H54 (cell line): ENCODE results near the gene EIF3I.
"Not testable (repeated sequence)": the region's sequence is repeated elsewhere in the genome, so short reads cannot be mapped to it uniquely, and the experiment has no call there.

Source experiments
- DNase-seq: peaks from one replicate; pipeline ENCODE4 v3.0.0; 2011; ENCODE audit warnings: low spot score, mixed read lengths; ENCODE audit not compliant: insufficient read length
- FAIRE-seq: peaks from 3 replicates; lab custom pipeline; 2011; peaks lifted over from hg19 to GRCh38; lab: Jason Lieb, UNC
- POLR2A ChIP-seq: IDR thresholded peaks from 2 replicates; pipeline ENCODE4 v1.6.1; 2011; ENCODE audit warnings: low read depth, mild to moderate bottlenecking, low read length

Gene EIF3I

DNA sequence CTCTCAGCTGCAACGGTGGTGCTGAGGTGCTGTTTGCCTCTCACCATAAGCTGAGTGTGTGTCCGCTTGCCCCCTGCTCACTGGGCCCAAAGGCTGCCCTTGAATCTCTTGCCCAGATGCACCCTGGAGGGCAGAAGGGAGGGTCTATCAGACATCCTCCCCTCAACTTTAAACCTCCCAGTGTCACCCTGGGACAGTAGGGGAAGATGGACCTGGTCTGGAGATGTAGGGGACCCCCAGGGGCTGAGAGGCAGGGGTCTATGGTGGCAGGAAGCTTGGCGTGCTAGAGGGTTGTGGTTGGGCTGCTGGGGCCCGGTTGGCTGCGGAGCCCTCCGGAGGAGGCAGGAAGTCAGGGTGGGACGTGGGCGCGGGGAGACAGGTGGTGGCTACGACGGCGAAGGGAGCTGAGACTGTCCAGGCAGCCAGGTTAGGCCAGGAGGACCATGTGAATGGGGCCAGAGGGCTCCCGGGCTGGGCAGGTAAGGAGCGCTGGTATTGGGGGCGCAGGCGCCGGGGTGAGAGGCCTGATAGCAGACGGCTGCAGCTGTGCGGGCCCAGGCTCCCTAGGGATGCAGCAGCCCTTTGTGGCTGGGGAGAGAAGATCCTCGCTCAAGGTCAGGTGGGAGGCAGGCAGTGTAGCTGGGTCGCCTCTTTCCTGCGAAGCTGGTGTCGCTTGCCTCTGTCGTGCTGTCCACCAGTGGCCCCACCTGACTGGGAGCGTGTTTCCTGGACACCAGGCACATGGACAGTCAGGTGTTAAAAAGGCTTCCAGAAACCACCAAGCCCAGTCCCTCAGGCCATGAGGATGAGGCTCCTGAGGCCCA, 28.9 kb downstream of the EIF3I start, which contains the start of gene LCK:
Gene LCK, plus strand, starts transcription at position 373 of the 824 bp plus-strand sequence. CDS start 23,065 bp downstream, outside the sequence.
- DNase-seq: no peak
- FAIRE-seq: no peak
- no peak for TF ChIP-seq POLR2A

DNA sequence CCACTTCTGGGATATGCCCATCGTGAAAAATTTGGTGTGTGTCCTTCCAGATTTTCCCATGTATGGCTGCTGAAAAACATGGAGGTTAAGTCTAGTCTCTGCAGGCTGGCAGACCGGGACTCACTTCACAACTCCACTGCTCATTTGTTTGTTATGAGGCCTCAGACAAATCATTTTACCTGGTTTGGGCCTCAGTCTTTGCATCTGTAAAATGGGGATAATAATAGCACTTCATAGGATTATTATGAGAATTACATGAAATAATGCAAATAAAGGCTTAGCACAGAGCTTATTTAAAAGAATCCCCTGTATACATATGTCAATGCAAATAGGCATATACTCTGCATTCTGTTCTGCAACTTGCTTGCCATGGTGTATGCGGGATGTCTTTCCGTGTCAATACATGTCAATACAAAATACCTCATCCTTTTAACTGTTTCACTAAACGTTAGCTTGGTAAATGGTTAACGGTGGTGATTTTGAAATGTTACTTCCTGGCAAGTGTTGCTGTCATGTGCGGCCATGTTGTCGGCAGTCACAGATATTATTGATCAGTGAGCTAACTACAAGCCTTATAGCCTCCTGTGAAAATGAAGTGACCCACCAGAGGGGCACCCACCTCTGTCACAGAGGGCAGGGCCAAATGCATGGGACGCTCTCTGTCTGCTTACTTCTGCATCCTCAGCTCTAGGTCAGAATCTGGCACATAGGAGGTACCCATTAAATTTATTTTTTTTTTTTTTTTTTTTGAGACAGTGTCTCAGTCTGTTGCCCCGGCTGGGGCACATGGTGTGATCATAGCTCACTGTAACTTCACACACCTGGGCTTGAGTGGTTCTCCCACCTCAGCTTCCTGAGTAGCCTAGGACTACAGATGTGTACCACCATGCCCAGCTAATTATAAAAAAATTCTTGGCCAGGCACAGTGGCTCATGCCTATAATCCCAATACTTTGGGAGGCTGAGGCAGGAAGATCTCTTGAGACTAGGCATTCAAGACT, 33.2 kb downstream of the EIF3I start:
- no peak for FAIRE-seq
- no peak for TF ChIP-seq POLR2A

DNA sequence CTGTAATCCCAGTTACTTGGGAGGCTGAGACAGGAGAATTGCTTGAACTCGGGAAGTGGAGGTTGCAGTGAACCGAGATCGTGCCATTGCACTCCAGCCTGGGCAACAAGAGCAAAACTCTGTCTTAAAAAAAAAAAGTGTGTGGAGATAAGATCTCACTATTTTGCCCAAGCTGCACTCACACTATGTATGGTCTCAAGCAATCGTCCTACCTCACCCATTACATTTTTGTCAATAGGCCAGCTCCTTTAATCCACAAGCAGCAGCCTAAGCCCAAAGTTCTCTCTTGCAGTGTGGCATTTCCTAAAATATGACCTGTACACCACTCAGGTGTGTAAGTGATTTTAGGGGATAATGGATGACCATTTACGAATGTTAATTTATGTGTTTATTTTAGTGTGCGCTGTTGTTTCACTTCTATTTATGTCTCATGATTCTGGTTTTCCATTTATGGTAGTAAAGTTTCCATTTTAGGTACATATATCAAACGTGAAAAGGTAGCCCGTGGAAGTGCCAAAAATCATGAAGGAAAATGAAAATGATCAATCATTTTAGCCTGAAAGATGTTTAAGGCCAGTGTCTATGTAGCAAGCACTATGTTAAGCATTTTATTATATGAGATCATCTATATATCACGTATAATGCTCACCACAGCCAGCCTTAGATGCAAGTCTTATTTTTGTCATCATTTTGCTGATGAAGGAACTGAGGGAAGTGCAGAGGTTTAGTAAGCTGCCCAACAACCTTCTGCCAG, 34.4 kb downstream of the EIF3I start:
- FAIRE-seq (no peak), DNase-seq (no peak)
- TF ChIP-seq POLR2A: no peak

More for the DNA sequence above, 33.2 kb downstream of the EIF3I start:
- no peak for DNase-seq

DNA sequence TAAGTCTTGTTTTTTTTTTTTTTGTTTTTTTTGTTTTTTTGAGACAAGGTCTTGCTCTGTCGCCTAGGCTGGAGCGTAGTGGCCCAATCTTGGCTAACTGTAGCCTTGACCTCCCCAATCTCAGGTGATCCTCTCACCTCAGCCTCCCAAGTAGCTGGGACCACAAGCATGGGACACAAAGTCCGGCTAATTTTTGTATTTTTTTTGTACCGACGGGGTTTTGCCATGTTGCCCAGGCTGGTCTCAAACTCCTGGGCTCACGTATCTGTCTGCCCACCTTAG, 35.0 kb downstream of the EIF3I start:
- no peak for DNase-seq
- TF ChIP-seq POLR2A: no peak
- FAIRE-seq: no peak

DNA sequence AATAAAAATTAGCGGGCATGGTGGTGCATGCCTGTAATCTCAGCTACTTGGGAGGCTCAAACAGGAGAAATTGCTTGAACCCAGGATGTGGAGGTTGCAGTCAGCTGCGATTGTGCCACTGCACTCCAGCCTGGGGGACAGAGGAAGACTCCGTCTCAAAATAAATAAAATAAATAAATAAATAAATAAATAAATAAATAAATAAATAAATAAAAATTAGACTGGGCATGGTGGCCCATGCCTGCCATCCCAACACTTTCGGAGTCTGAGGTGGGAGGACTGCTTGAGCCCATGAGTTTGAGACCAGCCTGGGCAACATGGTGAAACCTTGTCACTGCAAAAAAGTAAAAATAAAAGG, 41.0 kb downstream of the EIF3I start:
- FAIRE-seq: not testable (repeated sequence)

DNA sequence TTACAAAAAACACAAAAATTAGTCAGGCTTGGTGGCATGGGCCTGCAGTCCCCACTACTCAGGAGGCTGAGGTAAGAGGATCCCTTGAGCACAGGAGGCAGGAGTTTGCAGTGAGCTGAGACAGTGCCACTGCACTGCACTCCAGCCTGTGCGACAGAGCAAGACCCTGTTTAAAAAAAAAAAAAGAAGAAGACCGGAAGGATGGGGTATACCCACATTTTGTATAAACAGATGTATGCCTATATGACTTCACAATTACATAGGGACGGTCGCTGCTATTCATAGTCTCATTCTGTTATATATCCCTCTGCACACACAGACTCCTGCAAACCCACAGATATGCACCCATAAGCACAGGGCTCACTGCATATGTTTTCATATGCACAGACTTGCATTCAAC, 41.5 kb downstream of the EIF3I start:
- no peak for TF ChIP-seq POLR2A
- DNase-seq (no peak), FAIRE-seq (no peak)

More for the DNA sequence above, 41.0 kb downstream of the EIF3I start:
- DNase-seq: not testable (repeated sequence)

DNA sequence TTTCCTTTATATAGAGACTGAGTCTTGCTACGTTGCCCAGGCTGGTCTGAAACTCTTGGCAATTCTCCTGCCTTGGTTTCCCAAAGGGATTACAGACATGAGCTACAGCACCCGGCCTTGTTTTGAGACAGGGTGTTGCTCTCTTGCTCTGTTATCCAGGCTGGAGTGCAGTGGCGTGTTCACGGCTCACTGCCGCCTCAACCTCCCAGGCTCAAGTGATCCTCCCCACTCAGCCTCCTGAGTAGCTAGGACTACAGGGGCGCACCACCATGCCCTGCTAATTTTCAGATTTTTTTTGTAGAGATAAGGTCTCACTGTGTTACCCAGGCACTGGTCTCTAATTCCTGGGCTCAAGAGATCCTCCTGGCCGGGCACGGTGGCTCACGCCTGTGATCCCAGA, 43.6 kb downstream of the EIF3I start:
- DNase-seq (no peak), FAIRE-seq (no peak)
- TF ChIP-seq POLR2A: no peak

DNA sequence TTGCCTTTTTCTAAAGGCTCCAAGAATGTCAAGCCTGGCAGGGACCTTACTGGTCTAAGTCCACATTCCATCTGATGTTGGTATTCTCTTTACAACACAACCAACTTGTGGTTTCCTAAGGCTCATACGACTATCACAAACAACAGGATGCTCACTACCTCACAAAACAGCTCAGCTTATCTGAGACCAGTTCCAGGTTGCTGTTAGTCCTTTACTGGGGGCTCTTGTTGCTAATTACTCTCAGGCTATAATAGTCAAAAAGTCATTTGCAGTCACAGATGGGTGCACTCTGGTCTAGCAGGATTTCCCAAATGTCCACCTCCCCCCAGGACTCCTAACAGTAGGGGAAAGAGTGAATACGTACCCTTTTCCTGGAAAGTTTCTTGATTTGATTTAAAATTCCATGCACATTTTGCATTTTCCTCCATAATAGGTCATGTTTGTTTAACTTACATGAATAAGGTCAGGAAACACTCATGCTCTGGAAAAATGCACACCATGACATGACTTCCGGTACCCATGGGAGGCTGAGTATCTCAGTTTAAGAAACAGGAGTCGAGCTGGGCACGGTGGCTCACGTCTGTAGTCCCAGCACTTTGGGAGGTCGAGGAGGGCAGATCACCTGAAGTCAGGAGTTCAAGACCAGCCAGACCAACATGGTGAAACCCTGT, 44.8 kb downstream of the EIF3I start:
- no peak for FAIRE-seq
- no peak for TF ChIP-seq POLR2A
- no peak for DNase-seq

DNA sequence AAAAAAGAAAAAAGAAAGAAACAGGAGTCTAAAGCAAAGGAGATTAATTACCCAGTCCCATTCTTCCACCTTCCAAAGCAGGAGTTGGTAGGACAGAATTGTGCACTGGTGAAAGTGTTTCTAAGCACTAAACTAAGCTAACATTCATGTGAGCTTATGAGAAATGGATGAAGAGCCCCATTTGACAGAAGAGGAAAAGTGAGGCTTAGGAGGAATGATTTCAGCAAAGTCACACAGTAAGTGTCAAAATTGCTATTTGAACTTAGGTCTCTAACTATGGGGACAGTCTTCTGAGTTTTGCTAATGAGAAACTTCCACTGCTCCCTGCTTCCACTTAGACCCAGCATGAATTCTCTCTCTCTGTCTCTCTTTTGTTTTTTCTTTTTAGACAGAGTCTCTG, 47.5 kb downstream of the EIF3I start:
- no peak for FAIRE-seq
- DNase-seq: no peak
- TF ChIP-seq POLR2A: no peak

DNA sequence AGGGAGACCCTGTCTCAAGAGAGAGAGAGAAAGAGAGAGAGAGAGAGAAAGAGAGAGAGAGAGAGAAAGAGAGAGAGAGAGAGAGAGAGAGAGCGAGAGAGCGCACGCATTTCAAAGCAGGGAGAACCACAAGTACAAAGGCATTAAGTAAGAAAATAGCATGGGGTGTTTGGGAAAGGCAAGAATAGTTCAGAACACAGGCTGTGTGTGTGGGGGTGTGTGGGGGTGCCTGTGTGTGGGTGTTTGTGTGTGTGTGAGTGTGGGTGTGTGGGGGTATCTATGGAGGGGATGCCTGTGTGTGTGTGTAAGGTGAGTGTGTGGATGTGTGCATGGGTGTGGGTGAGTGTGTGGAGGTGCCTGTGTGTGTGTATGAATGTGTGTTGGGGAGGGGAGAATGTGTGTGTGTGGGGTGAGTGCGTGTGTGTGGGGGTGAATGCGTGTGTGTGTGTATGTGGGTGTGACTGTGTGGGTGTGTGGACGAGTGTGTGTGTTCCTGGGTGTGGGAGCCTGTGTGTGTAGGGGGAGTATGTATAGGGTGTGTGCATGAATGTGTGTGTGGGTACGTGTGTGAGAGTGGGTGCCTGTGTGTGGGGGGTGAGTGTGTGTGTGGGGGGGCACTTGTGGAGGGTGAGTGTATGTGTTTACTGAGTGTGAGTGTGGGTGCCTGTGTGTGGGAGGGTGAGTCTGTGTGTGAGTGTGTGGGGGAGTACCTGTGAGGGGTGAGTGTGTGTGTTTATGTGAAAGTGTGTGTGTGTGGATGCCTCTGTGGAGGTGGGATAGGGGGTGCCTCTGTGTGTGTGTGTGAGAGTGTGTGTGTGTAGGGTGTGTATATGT, 50.6 kb downstream of the EIF3I start:
- DNase-seq (no peak), FAIRE-seq (no peak)
- no peak for TF ChIP-seq POLR2A

DNA sequence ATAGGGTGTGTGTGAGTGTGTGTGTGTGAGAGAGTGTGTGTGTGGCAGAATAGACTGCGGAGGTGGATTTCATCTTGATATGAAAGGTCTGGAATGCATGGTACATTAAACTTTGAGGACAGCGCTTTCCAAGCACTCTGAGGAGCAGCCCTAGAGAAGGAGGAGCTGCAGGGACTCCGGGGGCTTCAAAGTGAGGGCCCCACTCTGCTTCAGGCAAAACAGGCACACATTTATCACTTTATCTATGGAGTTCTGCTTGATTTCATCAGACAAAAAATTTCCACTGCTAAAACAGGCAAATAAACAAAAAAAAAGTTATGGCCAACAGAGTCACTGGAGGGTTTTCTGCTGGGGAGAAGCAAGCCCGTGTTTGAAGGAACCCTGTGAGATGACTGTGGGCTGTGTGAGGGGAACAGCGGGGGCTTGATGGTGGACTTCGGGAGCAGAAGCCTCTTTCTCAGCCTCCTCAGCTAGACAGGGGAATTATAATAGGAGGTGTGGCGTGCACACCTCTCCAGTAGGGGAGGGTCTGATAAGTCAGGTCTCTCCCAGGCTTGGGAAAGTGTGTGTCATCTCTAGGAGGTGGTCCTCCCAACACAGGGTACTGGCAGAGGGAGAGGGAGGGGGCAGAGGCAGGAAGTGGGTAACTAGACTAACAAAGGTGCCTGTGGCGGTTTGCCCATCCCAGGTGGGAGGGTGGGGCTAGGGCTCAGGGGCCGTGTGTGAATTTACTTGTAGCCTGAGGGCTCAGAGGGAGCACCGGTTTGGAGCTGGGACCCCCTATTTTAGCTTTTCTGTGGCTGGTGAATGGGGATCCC, 51.4 kb downstream of the EIF3I start:
- no peak for DNase-seq
- TF ChIP-seq POLR2A: no peak

More for the DNA sequence above, 51.4 kb downstream of the EIF3I start:
- no peak for FAIRE-seq
